ENCODE measurements around the gene RPS21.

GRCh38 chr20:62408055-62408454 lies 21.2 kb downstream of the RPS21 start:
- TF ChIP-seq CTCF (IDR thresholded peaks at IDR 0.05) (no peak), POLR2A (IDR thresholded peaks at IDR 0.05) (no peak)
